Measurements from ENCODE around the gene PTPN4. TPM values are rescaled to one million over a fixed set of nuclear protein-coding genes. Genes with fewer than 3 reads are reported as not detected.

The PTPN4 gene
- total and polyA plus RNA-seq, 2 of the 13 experiments (the other 11 are each of a cell fraction or from before 2014, with no cell fraction given) = 20.3 to 34.6 TPM

- TF ChIP-seq SRY (CRISPR knock-in tag; IDR thresholded peaks at IDR 0.05) = no peak
- TF ChIP-seq TIGD3 (CRISPR knock-in tag; IDR thresholded peaks at IDR 0.05; ENCODE audit: borderline replicate concordance) = no peak
- TF ChIP-seq ESRRA (CRISPR knock-in tag; IDR thresholded peaks at IDR 0.05; ENCODE audit: low read depth) = no peak
- TF ChIP-seq ZBTB26 (CRISPR knock-in tag; IDR thresholded peaks at IDR 0.05; ENCODE audit: borderline replicate concordance) = no peak
- TF ChIP-seq UBTF (CRISPR knock-in tag; IDR thresholded peaks at IDR 0.05) = no peak
- TF ChIP-seq ZNF275 (CRISPR knock-in tag; IDR thresholded peaks at IDR 0.05; ENCODE audit: borderline replicate concordance) = no peak
- TF ChIP-seq ZNF468 (CRISPR knock-in tag; IDR thresholded peaks at IDR 0.05) = no peak
- no peak for TF ChIP-seq RARA (CRISPR knock-in tag; IDR thresholded peaks at IDR 0.05)
- no peak for TF ChIP-seq BRF2 (CRISPR knock-in tag; IDR thresholded peaks at IDR 0.05)
- no peak for TF ChIP-seq POLR2AphosphoS5 (IDR thresholded peaks at IDR 0.05; ENCODE audit: low read depth, low read length)
- TF ChIP-seq ZKSCAN5 (CRISPR knock-in tag; IDR thresholded peaks at IDR 0.05) = no peak
- TF ChIP-seq ZNF3 (CRISPR knock-in tag; IDR thresholded peaks at IDR 0.05) = no peak
Observed at GRCh38 chr2:119940856-119941255, 181.1 kb downstream of the PTPN4 start (continued).

All from HepG2 (cell line).